ENCODE measurements around the gene VN1R5. TPM values are rescaled to one million over a fixed set of nuclear protein-coding genes. Genes with fewer than 3 reads are reported as not detected.

The VN1R5 gene
- total and polyA plus RNA-seq, 2 donors (not counting 3 experiments of a cell fraction or from before 2014, with no cell fraction given): not detected

DNA sequence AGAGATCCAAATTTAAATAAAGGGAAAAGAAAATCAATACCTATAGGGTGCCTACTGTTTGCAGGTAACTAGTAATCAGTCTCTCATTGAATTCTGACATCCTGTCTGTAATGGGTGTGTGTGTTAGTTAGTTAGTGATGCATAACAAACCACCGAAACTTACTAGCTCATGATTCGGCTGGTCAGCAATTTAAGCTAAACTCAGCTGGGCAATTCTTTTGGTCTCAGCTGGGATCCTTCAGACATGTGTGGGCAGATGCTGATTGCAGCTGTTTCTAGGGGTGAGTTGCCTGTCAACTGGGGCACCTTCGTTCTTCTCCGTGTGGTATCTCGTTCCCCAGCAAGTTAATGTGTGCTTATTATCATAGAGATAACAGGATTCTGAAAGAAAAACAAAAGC, 43.9 kb upstream of the VN1R5 start:
- H4K20me1 ChIP-seq (replicated peaks; ENCODE audit: control insufficient read depth, extremely low read depth, insufficient read depth, low read length): no peaks in the 10 kb centered on the region
- no peak overlapping the region for H3K4me3 ChIP-seq (replicated peaks in 1 of 3; ENCODE audit: insufficient read depth in 1 of 3, low read depth in 1 of 3, low read length in 3 of 3)
- TF ChIP-seq MYC (IDR thresholded peaks at IDR 0.05; ENCODE audit: low read depth, low read length): no peak
- TF ChIP-seq GATA2 (IDR thresholded peaks at IDR 0.05; ENCODE audit: insufficient read depth, insufficient read length, low read depth, low read length): no peak
- H3K9ac ChIP-seq (replicated peaks; ENCODE audit: extremely low read depth, insufficient read depth, low read length): no peak overlapping the region
- H2AFZ ChIP-seq (ENCODE audit: low read depth, low read length): no peak overlapping the region
- H3K9me1 ChIP-seq (replicated peaks; ENCODE audit: control insufficient read depth, extremely low read depth, insufficient read depth, low read length): no peaks in the 10 kb centered on the region
- dilution Hi-C loops (cut with MboI; ENCODE audit: extremely low pct_ligation_motif_present, low sequenced_read_pairs): no loop called here
- BruUV-seq (replicated peaks): no TSS peak
- DNase-seq (ENCODE audit: low read depth, low spot score) (no peak), FAIRE-seq (no peak)
- H3K27ac ChIP-seq (ENCODE audit: insufficient read depth, low read depth, low read length): no peak overlapping the region
- no peak overlapping the region for H3K4me2 ChIP-seq (ENCODE audit: insufficient read depth, low read length)
- peaks cover 0 to 27% of the 10 kb centered on the region in 2 experiments for H3K27me3 ChIP-seq (ENCODE audit: control insufficient read depth in 2 of 2, insufficient read depth in 2 of 2, low read length in 2 of 2)
- H3K79me2 ChIP-seq (ENCODE audit: control insufficient read depth, insufficient read depth, low read length): peaks cover 35% of the 10 kb centered on the region
- intact Hi-C loops (cut with micrococcal nuclease): loop anchor here (5.0 to 10.0 kb wide), 3 partner anchors 110 to 277 kb away; partner anchors contain the start of genes AHCTF1, ZNF669 and ZNF695
- no peaks in the 10 kb centered on the region for H3K36me3 ChIP-seq (ENCODE audit: control insufficient read depth in 2 of 2, extremely low read depth in 1 of 2, insufficient read depth in 2 of 2, low read length in 2 of 2)
- CTCF ChIA-PET: no interaction called here
- POLR2A ChIA-PET: no interaction called here
- peaks cover 10% of the 10 kb centered on the region for H3K4me1 ChIP-seq (ENCODE audit: control insufficient read depth, extremely low read depth, insufficient read depth, low read length)
- H3K9me3 ChIP-seq (replicated peaks; ENCODE audit: control insufficient read depth, insufficient read depth, low read length): no peaks in the 10 kb centered on the region

DNA sequence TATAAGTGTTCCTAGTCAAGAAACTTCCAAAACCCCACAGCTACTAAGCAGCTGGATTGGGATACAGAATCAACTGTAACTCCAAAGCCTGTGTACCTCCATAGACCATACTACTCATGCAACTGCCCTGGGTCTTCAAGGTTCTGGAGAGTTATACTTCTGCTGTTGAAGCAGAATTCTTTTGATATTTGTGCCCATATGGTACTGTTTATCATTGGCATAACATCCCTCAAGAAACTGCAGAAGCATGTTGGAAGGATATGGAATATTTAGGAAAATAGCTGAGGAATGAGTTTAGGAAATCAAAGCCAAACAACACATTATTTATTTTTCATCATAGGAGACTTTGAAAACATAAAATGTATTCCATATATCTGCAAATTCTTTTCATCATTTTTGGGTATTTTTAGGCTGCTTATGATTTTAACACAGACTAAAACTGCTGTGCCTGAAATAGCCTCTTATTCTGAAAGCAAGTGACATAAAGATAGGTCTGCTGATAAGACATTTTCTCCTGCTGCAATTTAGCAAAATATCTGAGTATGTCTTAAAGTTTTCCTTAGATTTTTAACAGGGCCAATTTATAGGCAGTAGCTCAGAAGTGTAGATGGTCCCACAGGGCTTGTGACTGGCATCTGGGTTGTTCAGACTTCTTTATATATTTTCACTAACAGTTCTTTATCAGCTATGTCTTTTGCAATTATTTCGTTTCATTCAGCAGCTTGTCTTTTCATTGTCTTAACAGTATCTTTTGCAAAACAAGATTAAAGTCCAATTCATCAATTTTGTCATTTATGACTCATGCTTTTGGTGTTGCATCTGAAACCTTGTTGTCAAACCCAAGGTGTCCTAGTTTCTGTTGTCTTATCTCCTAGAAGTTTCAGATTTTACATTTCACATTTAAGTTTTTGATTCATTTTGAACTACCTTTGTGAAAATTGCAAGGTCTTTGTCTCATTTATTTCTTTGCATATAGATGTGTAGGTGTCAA, 43.0 kb upstream of the VN1R5 start:
- Histone ChIP-seq H3K4me2 (ENCODE audit: insufficient read depth, low read length) (no peak overlapping the region), H3K9ac (replicated peaks; ENCODE audit: extremely low read depth, insufficient read depth, low read length) (no peak overlapping the region), H3K4me3 (replicated peaks in 1 of 3; ENCODE audit: insufficient read depth in 1 of 3, low read depth in 1 of 3, low read length in 3 of 3) (no peak overlapping the region), H3K9me1 (replicated peaks; ENCODE audit: control insufficient read depth, extremely low read depth, insufficient read depth, low read length) (no peaks in the 10 kb centered on the region), H3K36me3 (ENCODE audit: control insufficient read depth in 2 of 2, extremely low read depth in 1 of 2, insufficient read depth in 2 of 2, low read length in 2 of 2) (no peaks in the 10 kb centered on the region), H3K27ac (ENCODE audit: insufficient read depth, low read depth, low read length) (no peak overlapping the region), H2AFZ (ENCODE audit: low read depth, low read length) (no peak overlapping the region), H3K27me3 (ENCODE audit: control insufficient read depth in 2 of 2, insufficient read depth in 2 of 2, low read length in 2 of 2) (peaks cover 0 to 27% of the 10 kb centered on the region in 2 experiments), H3K79me2 (ENCODE audit: control insufficient read depth, insufficient read depth, low read length) (peaks cover 26% of the 10 kb centered on the region), H4K20me1 (replicated peaks; ENCODE audit: control insufficient read depth, extremely low read depth, insufficient read depth, low read length) (no peaks in the 10 kb centered on the region), H3K4me1 (ENCODE audit: control insufficient read depth, extremely low read depth, insufficient read depth, low read length) (peaks cover 10% of the 10 kb centered on the region), H3K9me3 (replicated peaks; ENCODE audit: control insufficient read depth, insufficient read depth, low read length) (no peaks in the 10 kb centered on the region)
- no peak for DNase-seq (ENCODE audit: low read depth, low spot score)
- BruUV-seq (replicated peaks): no TSS peak
- dilution Hi-C loops (cut with MboI; ENCODE audit: extremely low pct_ligation_motif_present, low sequenced_read_pairs): no loop called here
- CTCF ChIA-PET: no interaction called here
- TF ChIP-seq FOS (IDR thresholded peaks at IDR 0.05; ENCODE audit: borderline replicate concordance, insufficient read depth, low read length) (no peak), POLR2AphosphoS5 (IDR thresholded peaks at IDR 0.05; ENCODE audit: insufficient read depth, low read depth, low read length) (no peak), JUN (IDR thresholded peaks at IDR 0.05; ENCODE audit: borderline replicate concordance, insufficient read depth, insufficient read length, low read depth) (no peak), POLR2A (IDR thresholded peaks at IDR 0.05; ENCODE audit: low read depth, low read length) (no peak), EZH2 (IDR thresholded peaks at IDR 0.05; ENCODE audit: borderline replicate concordance, low read depth, low read length, severe bottlenecking) (no peak), GATA2 (IDR thresholded peaks at IDR 0.05; ENCODE audit: insufficient read depth, insufficient read length, low read depth, low read length) (no peak), MYC (IDR thresholded peaks at IDR 0.05; ENCODE audit: low read depth, low read length) (no peak)
- TF ChIP-seq, protein P1, sequence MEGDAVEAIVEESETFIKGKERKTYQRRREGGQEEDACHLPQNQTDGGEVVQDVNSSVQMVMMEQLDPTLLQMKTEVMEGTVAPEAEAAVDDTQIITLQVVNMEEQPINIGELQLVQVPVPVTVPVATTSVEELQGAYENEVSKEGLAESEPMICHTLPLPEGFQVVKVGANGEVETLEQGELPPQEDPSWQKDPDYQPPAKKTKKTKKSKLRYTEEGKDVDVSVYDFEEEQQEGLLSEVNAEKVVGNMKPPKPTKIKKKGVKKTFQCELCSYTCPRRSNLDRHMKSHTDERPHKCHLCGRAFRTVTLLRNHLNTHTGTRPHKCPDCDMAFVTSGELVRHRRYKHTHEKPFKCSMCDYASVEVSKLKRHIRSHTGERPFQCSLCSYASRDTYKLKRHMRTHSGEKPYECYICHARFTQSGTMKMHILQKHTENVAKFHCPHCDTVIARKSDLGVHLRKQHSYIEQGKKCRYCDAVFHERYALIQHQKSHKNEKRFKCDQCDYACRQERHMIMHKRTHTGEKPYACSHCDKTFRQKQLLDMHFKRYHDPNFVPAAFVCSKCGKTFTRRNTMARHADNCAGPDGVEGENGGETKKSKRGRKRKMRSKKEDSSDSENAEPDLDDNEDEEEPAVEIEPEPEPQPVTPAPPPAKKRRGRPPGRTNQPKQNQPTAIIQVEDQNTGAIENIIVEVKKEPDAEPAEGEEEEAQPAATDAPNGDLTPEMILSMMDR (IDR thresholded peaks at IDR 0.05; ENCODE audit: extremely low read depth in 1 of 2, insufficient read depth in 1 of 2, low read depth in 1 of 2, low read length in 2 of 2): no peak
- TF ChIP-seq, protein P2, sequence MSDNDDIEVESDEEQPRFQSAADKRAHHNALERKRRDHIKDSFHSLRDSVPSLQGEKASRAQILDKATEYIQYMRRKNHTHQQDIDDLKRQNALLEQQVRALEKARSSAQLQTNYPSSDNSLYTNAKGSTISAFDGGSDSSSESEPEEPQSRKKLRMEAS (IDR thresholded peaks at IDR 0.05; ENCODE audit: insufficient read depth, insufficient read length): no peak
- FAIRE-seq: no peak
- POLR2A ChIA-PET: no interaction called here
- intact Hi-C loops (cut with micrococcal nuclease): loop anchor here (5.0 to 10.0 kb wide), 3 partner anchors 111 to 278 kb away; partner anchors contain the start of genes AHCTF1, ZNF669 and ZNF695

Data from endothelial cell of umbilical vein (primary cell).